Left renal cortex interstitium (tissue), 4 donors: Measurements from ENCODE around the gene TCEAL1. TPM values are rescaled to one million over a fixed set of nuclear protein-coding genes. Genes with fewer than 3 reads are reported as not detected.
A peak's percentile ranks its signal among the peaks of the same experiment; 100 is the strongest.
"Not testable (repeated sequence)": the region's sequence is repeated elsewhere in the genome, so short reads cannot be mapped to it uniquely, and the experiment has no call there.

Experiments used
- DNase-seq, 4 donors: peaks; one replicate each; pipeline ENCODE4 v3.0.0-alpha.2; 2013; ENCODE audit warnings: low read depth in 4 of 4, low spot score in 2 of 4, missing footprints in 1 of 4
- polyA plus RNA-seq, 4 donors: library from polyadenylated mRNA; unstranded; fragments of 120-200 nt; gene quantifications; one replicate each; pipeline ENCODE4 v1.2.1, GENCODE V29; 2013; ENCODE audit not compliant: insufficient read length in 4 of 4

TCEAL1 gene
- polyA plus RNA-seq, 4 donors, result 26.3 to 34.0 (median 30.3) TPM

GRCh38 chrX:103630171-103630511 lies 1.4 kb downstream of the TCEAL1 start:
- no peak for DNase-seq

- DNase-seq, result no peak
Measured at GRCh38 chrX:103631145-103631544, 2.4 kb downstream of the TCEAL1 start.

- no peak for DNase-seq
Measured at GRCh38 chrX:103635436-103635835, 6.7 kb downstream of the TCEAL1 start.

- no peak for DNase-seq
Measured at GRCh38 chrX:103637604-103638338, 9.0 kb downstream of the TCEAL1 start.

GRCh38 chrX:103638479-103639346 lies 9.9 kb downstream of the TCEAL1 start:
- peak in 1 of 4 donors; percentile 31 for DNase-seq

- DNase-seq, result no peak
Measured at GRCh38 chrX:103640401-103641155, 11.8 kb downstream of the TCEAL1 start.

GRCh38 chrX:103644125-103644524 lies 15.3 kb downstream of the TCEAL1 start:
- DNase-seq, result no peak

GRCh38 chrX:103647630-103648029 lies 18.9 kb downstream of the TCEAL1 start:
- no peak for DNase-seq

GRCh38 chrX:103651151-103651773 lies 22.5 kb downstream of the TCEAL1 start:
- DNase-seq, result no peak

- not testable (repeated sequence) for DNase-seq
Measured at GRCh38 chrX:103655230-103656000, 26.6 kb downstream of the TCEAL1 start.

GRCh38 chrX:103656617-103657016 lies 27.8 kb downstream of the TCEAL1 start:
- DNase-seq, result no peak

- not testable (repeated sequence) for DNase-seq
Measured at GRCh38 chrX:103657066-103657465, 28.3 kb downstream of the TCEAL1 start.

GRCh38 chrX:103658681-103659433 lies 30.1 kb downstream of the TCEAL1 start:
- no peak for DNase-seq

- DNase-seq, result not testable (repeated sequence)
Measured at GRCh38 chrX:103659460-103659859, 30.7 kb downstream of the TCEAL1 start.

- DNase-seq, result no peak
Measured at GRCh38 chrX:103663981-103664762, 35.4 kb downstream of the TCEAL1 start.

- DNase-seq, result no peak
Measured at GRCh38 chrX:103666202-103667107, 37.7 kb downstream of the TCEAL1 start.

GRCh38 chrX:103669745-103670144 lies 41.0 kb downstream of the TCEAL1 start:
- DNase-seq, result no peak
